C4-2B (cell line): Measurements from ENCODE around the gene FAM135A.
"Not testable (repeated sequence)": the region's sequence is repeated elsewhere in the genome, so short reads cannot be mapped to it uniquely, and the experiment has no call there.

Experiments
- H3K27ac ChIP-seq: fragments of 450-650 bp; 2 replicates; pipeline ENCODE4 v1.5.1; 2017
- ZFX ChIP-seq: fragments of 450-650 bp; IDR thresholded peaks from 2 replicates; pipeline ENCODE4 v1.6.1; 2017
- TF ChIP-seq, protein P1 (sequence below): fragments of 450-650 bp; conservative IDR thresholded peaks from 2 replicates; pipeline ENCODE4 v1.5.1; 2017; ENCODE audit warnings: mild to moderate bottlenecking

FAM135A gene

DNA sequence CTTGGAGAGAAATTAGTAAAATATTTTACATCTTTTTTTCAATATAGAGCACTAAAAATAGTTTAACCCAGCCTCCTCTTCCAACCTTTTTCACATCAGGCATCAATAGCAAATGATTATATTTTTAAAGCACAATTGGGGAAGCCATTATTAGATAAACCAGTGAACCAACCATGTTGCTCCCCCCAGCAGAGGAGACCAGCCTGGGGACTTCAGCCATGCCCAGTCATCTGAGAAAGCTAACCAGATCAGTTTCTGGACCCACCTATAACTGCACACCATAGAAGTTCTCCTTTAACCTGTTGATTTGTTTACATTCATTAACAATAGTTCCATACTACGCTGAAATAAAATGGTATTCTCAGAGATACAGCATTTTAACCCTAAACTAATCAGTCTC, 139.7 kb downstream of the FAM135A start:
- TF ChIP-seq ZFX: no peak
- TF ChIP-seq, protein P1, sequence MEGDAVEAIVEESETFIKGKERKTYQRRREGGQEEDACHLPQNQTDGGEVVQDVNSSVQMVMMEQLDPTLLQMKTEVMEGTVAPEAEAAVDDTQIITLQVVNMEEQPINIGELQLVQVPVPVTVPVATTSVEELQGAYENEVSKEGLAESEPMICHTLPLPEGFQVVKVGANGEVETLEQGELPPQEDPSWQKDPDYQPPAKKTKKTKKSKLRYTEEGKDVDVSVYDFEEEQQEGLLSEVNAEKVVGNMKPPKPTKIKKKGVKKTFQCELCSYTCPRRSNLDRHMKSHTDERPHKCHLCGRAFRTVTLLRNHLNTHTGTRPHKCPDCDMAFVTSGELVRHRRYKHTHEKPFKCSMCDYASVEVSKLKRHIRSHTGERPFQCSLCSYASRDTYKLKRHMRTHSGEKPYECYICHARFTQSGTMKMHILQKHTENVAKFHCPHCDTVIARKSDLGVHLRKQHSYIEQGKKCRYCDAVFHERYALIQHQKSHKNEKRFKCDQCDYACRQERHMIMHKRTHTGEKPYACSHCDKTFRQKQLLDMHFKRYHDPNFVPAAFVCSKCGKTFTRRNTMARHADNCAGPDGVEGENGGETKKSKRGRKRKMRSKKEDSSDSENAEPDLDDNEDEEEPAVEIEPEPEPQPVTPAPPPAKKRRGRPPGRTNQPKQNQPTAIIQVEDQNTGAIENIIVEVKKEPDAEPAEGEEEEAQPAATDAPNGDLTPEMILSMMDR: no peak
- no peak overlapping the region for H3K27ac ChIP-seq

DNA sequence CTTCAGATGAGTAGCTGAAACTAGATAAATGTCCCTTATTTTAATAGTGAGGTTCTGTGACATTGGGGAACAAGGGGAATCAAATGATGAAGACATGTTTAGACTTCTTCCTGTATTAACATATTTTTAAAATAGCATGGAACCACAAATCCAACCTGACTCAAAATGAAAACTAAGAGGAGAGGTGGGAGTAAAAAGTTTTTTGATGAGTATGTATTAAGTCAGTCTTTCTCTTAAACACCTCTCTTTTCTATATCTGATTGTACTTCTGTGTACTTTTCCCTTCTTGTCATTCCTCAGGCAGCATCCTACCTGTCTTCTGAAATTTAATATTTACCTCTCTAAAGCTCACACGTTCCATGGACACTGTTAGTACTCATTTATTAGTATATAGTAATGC, 144.7 kb downstream of the FAM135A start:
- H3K27ac ChIP-seq: no peak overlapping the region
- no peak for TF ChIP-seq ZFX
- TF ChIP-seq, protein P1: no peak

DNA sequence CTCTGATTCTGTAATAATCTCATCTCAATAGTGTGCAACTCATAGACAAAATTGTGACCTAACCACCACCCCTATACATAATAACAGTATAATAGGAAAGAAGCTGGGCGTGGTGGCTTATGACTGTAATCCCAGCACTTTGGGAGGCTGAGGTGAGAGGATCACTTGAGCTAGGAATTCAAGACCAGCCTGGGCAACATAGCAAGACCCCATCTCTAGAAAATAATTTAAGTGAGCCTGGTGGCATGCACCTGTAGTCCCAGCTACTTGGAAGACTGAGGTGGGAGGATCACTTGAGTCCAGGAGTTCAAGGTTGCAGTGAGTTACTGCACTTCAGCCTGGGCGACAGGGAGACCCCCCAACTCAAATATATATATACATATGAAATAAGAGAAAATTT, 149.1 kb downstream of the FAM135A start:
- not testable (repeated sequence) for H3K27ac ChIP-seq

DNA sequence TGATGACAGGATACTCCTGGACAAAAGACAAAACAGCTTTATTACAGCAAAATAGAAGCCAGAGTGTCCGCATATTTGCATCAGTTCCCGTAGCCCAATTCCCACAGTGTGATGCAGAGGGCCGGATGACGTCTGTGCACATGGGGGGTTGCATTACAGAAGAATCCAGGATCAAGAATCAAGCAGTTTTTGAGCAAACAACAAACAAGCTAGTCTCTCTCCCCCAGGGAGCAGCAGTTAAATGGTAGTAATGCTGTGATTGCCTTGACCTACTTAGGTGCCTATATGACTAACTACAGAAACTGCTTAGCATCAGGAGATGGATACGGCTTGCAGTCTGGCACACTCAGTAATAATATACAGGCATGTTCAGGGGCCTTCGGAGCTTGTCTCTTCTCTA, 150.2 kb downstream of the FAM135A start:
- no peak overlapping the region for H3K27ac ChIP-seq
- TF ChIP-seq ZFX: no peak
- TF ChIP-seq, protein P1: no peak

DNA sequence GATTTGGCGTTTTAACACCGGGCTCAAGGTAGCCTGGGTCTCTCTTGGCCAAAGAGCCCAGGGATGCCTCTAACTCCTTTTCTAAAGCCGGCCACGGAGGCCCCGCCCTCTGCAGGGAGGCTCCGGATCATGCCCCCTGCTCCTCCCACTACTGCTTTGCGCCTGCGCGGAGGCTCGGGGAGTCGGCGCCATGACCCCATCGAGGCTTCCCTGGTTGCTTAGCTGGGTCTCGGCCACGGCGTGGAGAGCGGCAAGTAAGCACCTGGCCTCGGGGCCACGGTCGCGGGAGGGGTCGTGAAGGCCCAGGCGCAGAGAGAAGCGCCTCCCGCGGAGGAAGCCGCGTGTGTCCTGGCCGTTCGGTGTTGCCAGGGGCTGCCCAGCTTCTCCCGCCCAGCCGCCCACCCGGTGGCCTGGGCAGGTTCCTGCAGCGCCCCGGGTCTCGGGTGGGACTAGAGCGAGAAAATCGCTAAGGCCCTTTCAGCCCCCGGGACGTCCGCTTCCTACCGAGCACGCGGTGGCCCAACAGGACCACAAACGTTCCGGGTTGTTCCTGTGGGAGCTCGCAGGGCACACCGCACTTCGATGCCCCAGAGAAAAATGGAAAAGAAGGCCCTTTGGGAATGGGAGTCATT, 153.6 kb downstream of the FAM135A start, which contains the start of gene SDHAF4:
Gene SDHAF4, plus strand, starts transcription at position 180 of the 632 bp plus-strand sequence. Its CDS starts 11 bp downstream, at position 191.
- TF ChIP-seq ZFX: peak; percentile 72
- TF ChIP-seq, protein P1: no peak
- peak within 1 kb of the TSS; percentile 95 for H3K27ac ChIP-seq

DNA sequence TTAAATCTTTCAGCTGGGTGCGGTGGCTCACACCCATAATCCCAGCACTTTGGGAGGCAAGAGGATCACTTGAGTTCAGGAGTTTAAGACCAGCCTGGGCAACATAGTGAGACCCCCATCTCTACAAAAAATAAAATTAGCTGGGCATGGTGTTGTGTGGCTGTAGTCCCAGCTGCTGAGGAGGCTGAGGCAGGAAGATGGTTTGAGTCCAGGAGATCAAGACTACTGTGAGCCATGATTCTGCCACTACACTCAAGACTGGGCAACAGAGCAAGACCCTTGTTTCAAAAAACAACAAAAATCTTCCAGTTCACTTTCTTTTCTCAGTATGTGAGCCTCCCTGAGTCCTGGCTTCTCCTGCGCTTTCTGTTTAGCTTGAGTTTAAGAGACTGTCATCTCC, 161.3 kb downstream of the FAM135A start:
- TF ChIP-seq, protein P1: no peak
- no peak for TF ChIP-seq ZFX
- no peak overlapping the region for H3K27ac ChIP-seq

DNA sequence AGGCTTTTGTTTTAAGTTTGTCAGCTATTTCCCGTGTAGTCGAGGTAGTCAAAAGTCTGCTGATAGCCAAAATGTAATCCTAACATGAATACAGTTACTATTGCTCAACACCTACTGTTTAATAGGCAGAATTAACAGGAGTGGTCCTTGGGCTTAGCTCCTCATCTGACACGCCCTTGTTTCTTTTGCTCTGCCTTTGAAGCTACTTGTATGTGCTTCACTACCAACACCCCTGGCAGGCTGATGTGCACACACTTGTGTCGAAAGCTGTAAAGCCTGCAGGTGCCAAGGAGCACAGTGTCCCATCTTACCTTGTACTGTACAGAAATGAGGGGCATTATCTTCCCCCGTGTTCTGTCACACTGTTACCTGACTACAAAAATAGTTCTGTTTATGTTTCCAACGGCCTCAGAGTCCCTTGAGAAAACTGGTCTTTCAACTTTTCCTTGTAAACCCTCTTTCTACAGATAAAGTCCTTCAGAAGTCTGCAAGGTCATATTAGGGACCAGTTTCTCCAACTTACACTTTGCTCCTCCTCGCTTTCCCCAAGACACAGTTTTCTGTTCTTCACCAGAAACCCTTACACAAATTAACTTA, 162.7 kb downstream of the FAM135A start:
- no peak for TF ChIP-seq ZFX
- TF ChIP-seq, protein P1: no peak
- no peak overlapping the region for H3K27ac ChIP-seq

DNA sequence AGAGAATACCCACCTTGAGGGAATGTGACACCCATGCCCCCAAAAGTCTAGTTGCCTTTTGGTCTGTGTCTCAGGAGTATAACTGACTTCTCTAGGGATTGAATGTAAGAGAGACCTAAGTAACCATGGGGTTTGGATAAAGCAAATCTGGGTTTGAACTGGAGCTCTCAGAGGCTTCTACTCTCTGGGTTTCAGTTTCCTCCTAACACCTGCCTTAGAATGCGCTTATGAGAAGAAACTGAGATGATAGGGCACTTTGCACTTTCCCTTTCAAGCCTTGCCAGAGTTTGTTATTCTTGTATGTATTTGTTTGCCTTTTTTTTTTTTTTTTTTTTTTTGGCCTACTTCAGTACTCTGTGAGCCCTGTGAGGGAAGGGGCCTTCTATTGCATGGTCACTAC, 172.8 kb downstream of the FAM135A start:
- TF ChIP-seq, protein P1: no peak
- no peak for TF ChIP-seq ZFX
- no peak overlapping the region for H3K27ac ChIP-seq
